ENCODE results near the gene NAPG.
"Not testable (repeated sequence)": the region's sequence is repeated elsewhere in the genome, so short reads cannot be mapped to it uniquely, and the experiment has no call there.

The NAPG gene

GRCh38 chr18:10573261-10573660 lies 47.4 kb downstream of the NAPG start:
- not testable (repeated sequence) for H3K9ac ChIP-seq (ENCODE audit: low read depth in 1 of 2, low read length in 2 of 2); H3K27ac ChIP-seq (ENCODE audit: low read depth, low read length); H3K4me1 ChIP-seq (ENCODE audit: control insufficient read depth in 1 of 2, insufficient read depth in 2 of 2, low read length in 2 of 2); H3K36me3 ChIP-seq (ENCODE audit: control insufficient read depth in 1 of 2, insufficient read depth in 2 of 2, low read length in 2 of 2); H3K4me3 ChIP-seq (ENCODE audit: low read depth in 1 of 2, low read length in 2 of 2); H3K27me3 ChIP-seq (ENCODE audit: control insufficient read depth in 1 of 2, insufficient read depth in 2 of 2, low read length in 2 of 2); H3K9me3 ChIP-seq (ENCODE audit: control insufficient read depth in 1 of 2, low read length in 2 of 2)

GRCh38 chr18:10574412-10574811 lies 48.6 kb downstream of the NAPG start:
- H3K9ac ChIP-seq (ENCODE audit: low read depth in 1 of 2, low read length in 2 of 2); H3K27ac ChIP-seq (ENCODE audit: low read depth, low read length); H3K9me3 ChIP-seq (ENCODE audit: control insufficient read depth in 1 of 2, low read length in 2 of 2); H3K4me3 ChIP-seq (ENCODE audit: low read depth in 1 of 2, low read length in 2 of 2); H3K4me1 ChIP-seq (ENCODE audit: control insufficient read depth in 1 of 2, insufficient read depth in 2 of 2, low read length in 2 of 2); H3K27me3 ChIP-seq (ENCODE audit: control insufficient read depth in 1 of 2, insufficient read depth in 2 of 2, low read length in 2 of 2); H3K36me3 ChIP-seq (ENCODE audit: control insufficient read depth in 1 of 2, insufficient read depth in 2 of 2, low read length in 2 of 2): not testable (repeated sequence)

- not testable (repeated sequence) for H3K4me3 ChIP-seq (ENCODE audit: low read depth in 1 of 2, low read length in 2 of 2); H3K9me3 ChIP-seq (ENCODE audit: control insufficient read depth in 1 of 2, low read length in 2 of 2)
These were observed 52.2 kb downstream of the NAPG start for GRCh38 chr18:10577842-10578572.

GRCh38 chr18:10578573-10578899 lies 52.7 kb downstream of the NAPG start:
- H3K4me1 ChIP-seq (ENCODE audit: control insufficient read depth in 1 of 2, insufficient read depth in 2 of 2, low read length in 2 of 2); H3K9ac ChIP-seq (ENCODE audit: low read depth in 1 of 2, low read length in 2 of 2); H3K27ac ChIP-seq (ENCODE audit: low read depth, low read length); H3K9me3 ChIP-seq (ENCODE audit: control insufficient read depth in 1 of 2, low read length in 2 of 2); H3K36me3 ChIP-seq (ENCODE audit: control insufficient read depth in 1 of 2, insufficient read depth in 2 of 2, low read length in 2 of 2); H3K4me3 ChIP-seq (ENCODE audit: low read depth in 1 of 2, low read length in 2 of 2); H3K27me3 ChIP-seq (ENCODE audit: control insufficient read depth in 1 of 2, insufficient read depth in 2 of 2, low read length in 2 of 2): not testable (repeated sequence)

More at GRCh38 chr18:10577842-10578572, 52.2 kb downstream of the NAPG start:
- not testable (repeated sequence) for H3K27ac ChIP-seq (ENCODE audit: low read depth, low read length); H3K9ac ChIP-seq (ENCODE audit: low read depth in 1 of 2, low read length in 2 of 2); H3K27me3 ChIP-seq (ENCODE audit: control insufficient read depth in 1 of 2, insufficient read depth in 2 of 2, low read length in 2 of 2); H3K4me1 ChIP-seq (ENCODE audit: control insufficient read depth in 1 of 2, insufficient read depth in 2 of 2, low read length in 2 of 2); H3K36me3 ChIP-seq (ENCODE audit: control insufficient read depth in 1 of 2, insufficient read depth in 2 of 2, low read length in 2 of 2)

GRCh38 chr18:10579079-10579867 lies 53.4 kb downstream of the NAPG start:
- H3K4me1 ChIP-seq (ENCODE audit: control insufficient read depth in 1 of 2, insufficient read depth in 2 of 2, low read length in 2 of 2): no peaks in the 10 kb centered on the region
- no peak overlapping the region for H3K4me3 ChIP-seq (ENCODE audit: low read depth in 1 of 2, low read length in 2 of 2)
- no peaks in the 10 kb centered on the region for H3K9me3 ChIP-seq (ENCODE audit: control insufficient read depth in 1 of 2, low read length in 2 of 2)
- H3K27me3 ChIP-seq (ENCODE audit: control insufficient read depth in 1 of 2, insufficient read depth in 2 of 2, low read length in 2 of 2): no peaks in the 10 kb centered on the region
- H3K27ac ChIP-seq (ENCODE audit: low read depth, low read length): no peak overlapping the region
- no peaks in the 10 kb centered on the region for H3K36me3 ChIP-seq (ENCODE audit: control insufficient read depth in 1 of 2, insufficient read depth in 2 of 2, low read length in 2 of 2)
- H3K9ac ChIP-seq (ENCODE audit: low read depth in 1 of 2, low read length in 2 of 2): no peak overlapping the region

- Histone ChIP-seq H3K4me3 (ENCODE audit: low read depth in 1 of 2, low read length in 2 of 2) (no peak overlapping the region), H3K9ac (ENCODE audit: low read depth in 1 of 2, low read length in 2 of 2) (no peak overlapping the region), H3K9me3 (ENCODE audit: control insufficient read depth in 1 of 2, low read length in 2 of 2) (no peaks in the 10 kb centered on the region), H3K27me3 (ENCODE audit: control insufficient read depth in 1 of 2, insufficient read depth in 2 of 2, low read length in 2 of 2) (no peaks in the 10 kb centered on the region), H3K4me1 (ENCODE audit: control insufficient read depth in 1 of 2, insufficient read depth in 2 of 2, low read length in 2 of 2) (no peaks in the 10 kb centered on the region), H3K27ac (ENCODE audit: low read depth, low read length) (no peak overlapping the region), H3K36me3 (ENCODE audit: control insufficient read depth in 1 of 2, insufficient read depth in 2 of 2, low read length in 2 of 2) (no peaks in the 10 kb centered on the region)
These were observed 54.4 kb downstream of the NAPG start for GRCh38 chr18:10580215-10580614.

GRCh38 chr18:10585260-10585659 lies 59.4 kb downstream of the NAPG start:
- no peak overlapping the region for H3K4me3 ChIP-seq (ENCODE audit: low read depth in 1 of 2, low read length in 2 of 2)
- no peak overlapping the region for H3K9ac ChIP-seq (ENCODE audit: low read depth in 1 of 2, low read length in 2 of 2)
- no peaks in the 10 kb centered on the region for H3K9me3 ChIP-seq (ENCODE audit: control insufficient read depth in 1 of 2, low read length in 2 of 2)
- H3K4me1 ChIP-seq (ENCODE audit: control insufficient read depth in 1 of 2, insufficient read depth in 2 of 2, low read length in 2 of 2): no peaks in the 10 kb centered on the region
- H3K27ac ChIP-seq (ENCODE audit: low read depth, low read length): no peak overlapping the region
- H3K36me3 ChIP-seq (ENCODE audit: control insufficient read depth in 1 of 2, insufficient read depth in 2 of 2, low read length in 2 of 2): no peaks in the 10 kb centered on the region
- H3K27me3 ChIP-seq (ENCODE audit: control insufficient read depth in 1 of 2, insufficient read depth in 2 of 2, low read length in 2 of 2): no peaks in the 10 kb centered on the region

GRCh38 chr18:10588975-10589374 lies 63.1 kb downstream of the NAPG start:
- H3K9ac ChIP-seq (ENCODE audit: low read depth in 1 of 2, low read length in 2 of 2): no peak overlapping the region
- H3K9me3 ChIP-seq (ENCODE audit: control insufficient read depth in 1 of 2, low read length in 2 of 2): no peaks in the 10 kb centered on the region
- no peaks in the 10 kb centered on the region for H3K36me3 ChIP-seq (ENCODE audit: control insufficient read depth in 1 of 2, insufficient read depth in 2 of 2, low read length in 2 of 2)
- no peak overlapping the region for H3K4me3 ChIP-seq (ENCODE audit: low read depth in 1 of 2, low read length in 2 of 2)
- no peak overlapping the region for H3K27ac ChIP-seq (ENCODE audit: low read depth, low read length)
- no peaks in the 10 kb centered on the region for H3K27me3 ChIP-seq (ENCODE audit: control insufficient read depth in 1 of 2, insufficient read depth in 2 of 2, low read length in 2 of 2)
- H3K4me1 ChIP-seq (ENCODE audit: control insufficient read depth in 1 of 2, insufficient read depth in 2 of 2, low read length in 2 of 2): no peaks in the 10 kb centered on the region

- Histone ChIP-seq H3K4me1 (ENCODE audit: control insufficient read depth in 1 of 2, insufficient read depth in 2 of 2, low read length in 2 of 2) (no peaks in the 10 kb centered on the region), H3K9ac (ENCODE audit: low read depth in 1 of 2, low read length in 2 of 2) (no peak overlapping the region), H3K4me3 (ENCODE audit: low read depth in 1 of 2, low read length in 2 of 2) (no peak overlapping the region), H3K27ac (ENCODE audit: low read depth, low read length) (no peak overlapping the region), H3K9me3 (ENCODE audit: control insufficient read depth in 1 of 2, low read length in 2 of 2) (no peaks in the 10 kb centered on the region), H3K27me3 (ENCODE audit: control insufficient read depth in 1 of 2, insufficient read depth in 2 of 2, low read length in 2 of 2) (no peaks in the 10 kb centered on the region), H3K36me3 (ENCODE audit: control insufficient read depth in 1 of 2, insufficient read depth in 2 of 2, low read length in 2 of 2) (no peaks in the 10 kb centered on the region)
These were observed 64.6 kb downstream of the NAPG start for GRCh38 chr18:10590412-10590811.

GRCh38 chr18:10591896-10592295 lies 66.1 kb downstream of the NAPG start:
- Histone ChIP-seq H3K9me3 (ENCODE audit: control insufficient read depth in 1 of 2, low read length in 2 of 2) (no peaks in the 10 kb centered on the region), H3K4me1 (ENCODE audit: control insufficient read depth in 1 of 2, insufficient read depth in 2 of 2, low read length in 2 of 2) (no peaks in the 10 kb centered on the region), H3K4me3 (ENCODE audit: low read depth in 1 of 2, low read length in 2 of 2) (no peak overlapping the region), H3K27ac (ENCODE audit: low read depth, low read length) (no peak overlapping the region), H3K36me3 (ENCODE audit: control insufficient read depth in 1 of 2, insufficient read depth in 2 of 2, low read length in 2 of 2) (no peaks in the 10 kb centered on the region), H3K9ac (ENCODE audit: low read depth in 1 of 2, low read length in 2 of 2) (no peak overlapping the region), H3K27me3 (ENCODE audit: control insufficient read depth in 1 of 2, insufficient read depth in 2 of 2, low read length in 2 of 2) (no peaks in the 10 kb centered on the region)
